Hematopoietic multipotent progenitor cell treated with erythropoietin and hydrocortisone succinate and interleukin-3 and kit ligand, for 6 days (in vitro differentiated cells): ENCODE data around the gene LRFN2.
A peak's percentile ranks its signal among the peaks of the same experiment; 100 is the strongest.

Experiments used
- DNase-seq: peaks from one replicate; pipeline ENCODE4 v3.0.0-alpha.2; 2015

Gene LRFN2

GRCh38 chr6:40585651-40586269, 1.4 kb downstream of the LRFN2 start:
- DNase-seq: no peak

GRCh38 chr6:40585223-40585622, 1.9 kb downstream of the LRFN2 start:
- no peak for DNase-seq

GRCh38 chr6:40584741-40585140, 2.4 kb downstream of the LRFN2 start:
- DNase-seq: no peak

GRCh38 chr6:40583709-40584108, 3.5 kb downstream of the LRFN2 start:
- no peak for DNase-seq

- DNase-seq: peak; percentile 30
Measured at GRCh38 chr6:40582892-40583291, 4.3 kb downstream of the LRFN2 start.

GRCh38 chr6:40579101-40579500, 8.1 kb downstream of the LRFN2 start:
- DNase-seq: no peak

- DNase-seq: no peak
Measured at GRCh38 chr6:40577672-40578071, 9.5 kb downstream of the LRFN2 start.

GRCh38 chr6:40573221-40573620, 13.9 kb downstream of the LRFN2 start:
- no peak for DNase-seq

- DNase-seq: peak; percentile 8
Measured at GRCh38 chr6:40569162-40569910, 17.8 kb downstream of the LRFN2 start.

- no peak for DNase-seq
Measured at GRCh38 chr6:40568062-40568708, 19.0 kb downstream of the LRFN2 start.

GRCh38 chr6:40563111-40563510, 24.1 kb downstream of the LRFN2 start:
- DNase-seq: no peak

GRCh38 chr6:40559056-40559455, 28.1 kb downstream of the LRFN2 start:
- no peak for DNase-seq

- no peak for DNase-seq
Measured at GRCh38 chr6:40558102-40558501, 29.1 kb downstream of the LRFN2 start.

- DNase-seq: no peak
Measured at GRCh38 chr6:40556881-40557280, 30.3 kb downstream of the LRFN2 start.

- no peak for DNase-seq
Measured at GRCh38 chr6:40556023-40556422, 31.1 kb downstream of the LRFN2 start.

- no peak for DNase-seq
Measured at GRCh38 chr6:40555092-40555491, 32.1 kb downstream of the LRFN2 start.

GRCh38 chr6:40552941-40553340, 34.2 kb downstream of the LRFN2 start:
- no peak for DNase-seq

GRCh38 chr6:40551966-40552505, 35.1 kb downstream of the LRFN2 start:
- no peak for DNase-seq

GRCh38 chr6:40550202-40551101, 36.7 kb downstream of the LRFN2 start:
- peak; percentile 78 for DNase-seq

- DNase-seq: no peak
Measured at GRCh38 chr6:40545954-40546353, 41.2 kb downstream of the LRFN2 start.

- DNase-seq: no peak
Measured at GRCh38 chr6:40543776-40544175, 43.4 kb downstream of the LRFN2 start.

- DNase-seq: no peak
Measured at GRCh38 chr6:40543146-40543545, 44.0 kb downstream of the LRFN2 start.
